CD14-positive monocyte (primary cell): Measurements from ENCODE around the gene TNFRSF18. TPM values are rescaled to one million over a fixed set of nuclear protein-coding genes. Genes with fewer than 3 reads are reported as not detected.

ENCODE experiments used
- DNase-seq, 3 donors: peaks; one replicate each; pipeline ENCODE4 v3.0.0-alpha.2; 2011 to 2022
- H2AFZ ChIP-seq: 2 replicates; pipeline ENCODE4 v1.6.0; 2012; ENCODE audit warnings: mild to moderate bottlenecking, low read depth, low read length, inconsistent platforms; ENCODE audit not compliant: insufficient read depth, poor library complexity, severe bottlenecking
- H3K27ac ChIP-seq, 2 donors: 1 replicate in 1 of 2; 2 replicates in 1 of 2; pipeline ENCODE4 v1.5.1; 2012 to 2013; ENCODE audit warnings: low read length in 2 of 2, control low read depth in 1 of 2, inconsistent platforms in 1 of 2, low read depth in 1 of 2, mild to moderate bottlenecking in 1 of 2
- H3K27me3 ChIP-seq, 2 donors: one replicate each; pipeline versions ENCODE4 v1.6.0 to v1.6.1; 2011 to 2013; ENCODE audit warnings: low read length in 2 of 2; ENCODE audit not compliant: control insufficient read depth in 2 of 2, insufficient read depth in 2 of 2
- H3K36me3 ChIP-seq, 2 donors: replicated peaks in 1 of 2; 1 replicate in 1 of 2; 2 replicates in 1 of 2; pipeline versions ENCODE4 v1.5.1 to v1.6.1; 2012 to 2013; ENCODE audit warnings: low read length in 2 of 2, control low read depth in 1 of 2, inconsistent platforms in 1 of 2, mild to moderate bottlenecking in 1 of 2; ENCODE audit not compliant: insufficient read depth in 2 of 2, control insufficient read depth in 1 of 2
- H3K4me1 ChIP-seq, 2 donors: 1 replicate in 1 of 2; 2 replicates in 1 of 2; pipeline versions ENCODE4 v1.5.1 to v1.6.1; 2012 to 2013; ENCODE audit warnings: low read length in 2 of 2, control low read depth in 1 of 2, inconsistent platforms in 1 of 2, mild to moderate bottlenecking in 1 of 2, moderate library complexity in 1 of 2; ENCODE audit not compliant: insufficient read depth in 2 of 2, control insufficient read depth in 1 of 2
- H3K4me2 ChIP-seq: replicated peaks from 2 replicates; pipeline ENCODE3; 2012; ENCODE audit warnings: low read length, moderate library complexity, mild to moderate bottlenecking; ENCODE audit not compliant: poor library complexity, severe bottlenecking; ENCODE audit errors: extremely low read depth
- H3K4me3 ChIP-seq, 3 experiments: fragments of 200-600 bp in 1 of 3; sonication (generic) in 1 of 3; replicated peaks in 1 of 3; 1 replicate in 2 of 3; 2 replicates in 1 of 3; pipeline ENCODE4 v1.5.1; 2011 to 2013; ENCODE audit warnings: low read length in 3 of 3, mild to moderate bottlenecking in 3 of 3, control low read depth in 2 of 3, low read depth in 2 of 3, inconsistent platforms in 1 of 3, moderate library complexity in 1 of 3
- H3K79me2 ChIP-seq: 2 replicates; pipeline ENCODE4 v1.6.0; 2012; ENCODE audit warnings: mild to moderate bottlenecking, control low read depth, inconsistent platforms, low read length, moderate library complexity; ENCODE audit not compliant: insufficient read depth
- H3K9ac ChIP-seq: 2 replicates; pipeline ENCODE4 v1.6.0; 2017; ENCODE audit warnings: low read length, mild to moderate bottlenecking; ENCODE audit not compliant: insufficient read depth, poor library complexity, severe bottlenecking
- H3K9me3 ChIP-seq, 2 donors: replicated peaks in 1 of 2; 1 replicate in 1 of 2; 2 replicates in 1 of 2; pipeline versions ENCODE4 v1.5.1 to v1.6.1; 2012 to 2013; ENCODE audit warnings: low read length in 2 of 2, control low read depth in 1 of 2; ENCODE audit not compliant: control insufficient read depth in 1 of 2, insufficient read depth in 1 of 2
- H4K20me1 ChIP-seq: 2 replicates; pipeline ENCODE4 v1.6.0; 2012; ENCODE audit warnings: mild to moderate bottlenecking, low read length, control low read depth, moderate library complexity; ENCODE audit not compliant: insufficient read depth
- H3K27ac Mint-ChIP-seq, 7 donors: one replicate each; pipeline ENCODE4 v1.8.0; 2020; ENCODE audit warnings: mild to moderate bottlenecking in 7 of 7, mixed read lengths in 7 of 7, moderate library complexity in 6 of 7, inconsistent platforms in 2 of 7
- H3K27me3 Mint-ChIP-seq, 3 donors: one replicate each; pipeline ENCODE4 v1.8.0; 2021 to 2022; ENCODE audit warnings: low read depth in 3 of 3, mild to moderate bottlenecking in 3 of 3, mixed read lengths in 3 of 3, moderate library complexity in 3 of 3, inconsistent platforms in 1 of 3
- H3K36me3 Mint-ChIP-seq, 2 donors: one replicate each; pipeline ENCODE4 v1.8.0; 2020; ENCODE audit warnings: mixed read lengths in 2 of 2, inconsistent platforms in 1 of 2, mild to moderate bottlenecking in 1 of 2
- H3K4me1 Mint-ChIP-seq: one replicate; pipeline ENCODE4 v1.8.0; 2020; ENCODE audit warnings: mild to moderate bottlenecking, mixed read lengths
- H3K4me3 Mint-ChIP-seq, 2 donors: one replicate each; pipeline ENCODE4 v1.8.0; 2020; ENCODE audit warnings: mild to moderate bottlenecking in 2 of 2, mixed read lengths in 2 of 2, moderate library complexity in 1 of 2
- H3K9me3 Mint-ChIP-seq, 7 donors: one replicate each; pipeline ENCODE4 v1.8.0; 2020 to 2022; ENCODE audit warnings: mixed read lengths in 7 of 7, mild to moderate bottlenecking in 6 of 7, moderate library complexity in 6 of 7, inconsistent platforms in 2 of 7
- CTCF ChIP-seq: fragments of 200-600 bp; IDR thresholded peaks from one replicate; pipeline ENCODE4 v1.8.0; 2022; ENCODE audit warnings: antibody characterized with exemption, mild to moderate bottlenecking
- WGBS: methylation state at CpG from one replicate; pipeline ENCODE4 v1.1.5; 2013; ENCODE audit warnings: missing lambda C conversion rate; ENCODE audit not compliant: insufficient coverage; 5-methylcytosine and 5-hydroxymethylcytosine counted together
- intact Hi-C, 2 donors: fragments of 100-400 bp; cut with micrococcal nuclease; formaldehyde crosslinking; loops; one replicate each; pipeline versions ENCODE4 v1.15.0 to v1.15.1; 2023
- polyA plus RNA-seq, 3 donors: library from polyadenylated mRNA; depleted of rRNA in 1 of 3; unstranded in 2 of 3; stranded (reverse) in 1 of 3; fragments of 300-500 nt in 2 of 3; fragments of >200 nt in 1 of 3; fragmentation: Illumina TruSeq in 2 of 3; gene quantifications; 1 replicate in 2 of 3; 2 replicates in 1 of 3; pipeline ENCODE4 v1.2.3, GENCODE V29; 2012 to 2021

The TNFRSF18 gene
- polyA plus RNA-seq, 3 donors = not detected

- H3K4me1 Mint-ChIP-seq = no peaks in the 10 kb centered on the region
- no peak overlapping the region for H3K9ac ChIP-seq
- TF ChIP-seq CTCF = no peak
- H4K20me1 ChIP-seq = no peaks in the 10 kb centered on the region
- H3K9me3 Mint-ChIP-seq = peaks cover 0 to 3% (median 0%) of the 10 kb centered on the region in 7 donors
- no peaks in the 10 kb centered on the region for H3K9me3 ChIP-seq
- H3K4me3 Mint-ChIP-seq = no peak overlapping the region
- peaks cover 8 to 27% (median 9%) of the 10 kb centered on the region in 3 donors for H3K27me3 Mint-ChIP-seq
- H3K36me3 Mint-ChIP-seq = no peaks in the 10 kb centered on the region
- H3K79me2 ChIP-seq = no peaks in the 10 kb centered on the region
- no peak overlapping the region for H3K27ac ChIP-seq
- peaks cover 0 to 6% of the 10 kb centered on the region in 2 donors for H3K27me3 ChIP-seq
- DNase-seq = no peak
- no peak overlapping the region for H3K4me2 ChIP-seq
- intact Hi-C loops = no loop called here
- no peaks in the 10 kb centered on the region for H3K36me3 ChIP-seq
- no peaks in the 10 kb centered on the region for H3K4me1 ChIP-seq
- no peak overlapping the region for H3K4me3 ChIP-seq
- H3K27ac Mint-ChIP-seq = no peak overlapping the region
- whole genome bisulfite sequencing = 91% methylated on average over 36 of the region's 44 CpGs
- no peak overlapping the region for H2AFZ ChIP-seq
Observed at GRCh38 chr1:1166642-1167397, 39.6 kb downstream of the TNFRSF18 start.

- H3K27me3 ChIP-seq = no peaks in the 10 kb centered on the region
- Mint-ChIP-seq H3K9me3 (peaks cover 0 to 3% (median 0%) of the 10 kb centered on the region in 7 donors), H3K4me3 (no peak overlapping the region)
Observed at GRCh38 chr1:1165900-1166421, 40.4 kb downstream of the TNFRSF18 start.

More at GRCh38 chr1:1165900-1166421, 40.4 kb downstream of the TNFRSF18 start:
- Histone ChIP-seq H3K4me3 (no peak overlapping the region), H3K4me1 (no peaks in the 10 kb centered on the region), H3K27ac (no peak overlapping the region), H3K79me2 (no peaks in the 10 kb centered on the region), H3K36me3 (no peaks in the 10 kb centered on the region), H4K20me1 (no peaks in the 10 kb centered on the region), H3K4me2 (no peak overlapping the region), H3K9ac (no peak overlapping the region), H2AFZ (no peak overlapping the region), H3K9me3 (no peaks in the 10 kb centered on the region)
- WGBS = 74% methylated on average over 22 of the region's 23 CpGs
- DNase-seq = no peak
- Mint-ChIP-seq H3K27ac (no peak overlapping the region), H3K4me1 (no peaks in the 10 kb centered on the region), H3K36me3 (no peaks in the 10 kb centered on the region), H3K27me3 (peaks cover 8 to 27% (median 9%) of the 10 kb centered on the region in 3 donors)
- TF ChIP-seq CTCF = no peak
- intact Hi-C loops = no loop called here
